Natural killer cell treated with Interleukin-12 subunit alpha and Interleukin-12 subunit beta and Interleukin-15 and Interleukin-18, amount 100 ng/mL, for 72 hours (primary cell): ENCODE measurements around the gene UROC1. TPM values are rescaled to one million over a fixed set of nuclear protein-coding genes. Genes with fewer than 3 reads are reported as not detected.

Experiments used
- ATAC-seq, 2 donors: fragments of 150-1000 bp; cut with Tn5 transposase in 1 of 2; sonication (Bioruptor Pico), chemical (Tn5 transposase) in 1 of 2; 2 replicates each; pipeline ENCODE4 v1.10.0; 2021
- DNase-seq: peaks from one replicate; pipeline ENCODE4 v3.0.0; 2022; ENCODE audit warnings: low spot score
- H3K27ac Mint-ChIP-seq, 2 donors: 1 replicate in 1 of 2; 2 replicates in 1 of 2; pipeline ENCODE4 v1.8.0; 2022; ENCODE audit warnings: mixed read lengths in 2 of 2, mild to moderate bottlenecking in 1 of 2, moderate library complexity in 1 of 2
- H3K27me3 Mint-ChIP-seq, 2 donors: 1 replicate in 1 of 2; 2 replicates in 1 of 2; pipeline ENCODE4 v1.8.0; 2022; ENCODE audit warnings: mixed read lengths in 2 of 2
- H3K36me3 Mint-ChIP-seq: one replicate; pipeline ENCODE4 v1.8.0; 2022; ENCODE audit warnings: mixed read lengths
- H3K4me1 Mint-ChIP-seq, 2 donors: 1 replicate in 1 of 2; 2 replicates in 1 of 2; pipeline ENCODE4 v1.8.0; 2022; ENCODE audit warnings: low read depth in 2 of 2, mixed read lengths in 2 of 2, mild to moderate bottlenecking in 1 of 2
- H3K4me3 Mint-ChIP-seq: one replicate; pipeline ENCODE4 v1.8.0; 2022; ENCODE audit warnings: mixed read lengths
- H3K9me3 Mint-ChIP-seq: 2 replicates; pipeline ENCODE4 v1.8.0; 2022; ENCODE audit warnings: mixed read lengths
- total RNA-seq, 2 donors: library from RNA; stranded (reverse); gene quantifications; one replicate each; pipeline ENCODE4 v1.2.3, GENCODE V29; 2022

Gene UROC1
- not detected for total RNA-seq

DNA sequence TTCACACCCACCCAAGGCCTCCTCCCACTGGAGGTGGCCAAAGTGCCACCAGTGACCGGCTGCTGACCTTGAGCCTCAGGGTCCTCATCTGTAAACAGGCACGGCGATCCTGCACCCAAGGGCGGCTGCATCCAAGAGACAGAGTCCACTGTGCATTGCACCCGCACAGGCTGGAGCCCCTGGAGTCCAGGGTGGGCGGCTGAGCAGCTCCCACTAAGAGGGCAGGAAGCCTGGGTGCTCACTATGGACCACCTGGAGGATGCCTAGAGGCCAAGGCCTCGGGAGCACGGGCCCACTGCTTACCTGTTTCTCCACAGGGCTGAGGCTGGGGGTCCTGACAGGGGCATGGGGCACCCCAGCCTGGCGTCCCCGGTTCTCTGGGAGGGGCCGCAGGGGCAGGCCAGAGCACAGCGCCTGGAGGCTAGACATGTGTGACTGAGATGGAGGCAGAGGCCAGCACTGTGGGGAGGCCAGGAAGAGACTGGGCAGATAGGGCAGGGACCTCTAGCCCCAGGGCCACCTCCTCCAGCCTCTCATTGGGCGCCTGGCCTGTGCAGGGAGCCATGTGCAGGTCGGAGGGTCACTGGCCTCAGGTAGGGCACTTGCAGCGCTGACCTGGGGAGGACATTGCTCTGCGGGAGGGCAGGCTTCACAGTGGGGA, at the start of gene UROC1:
Gene UROC1 (minus strand): TSS at position 483 of the 661 bp plus-strand sequence. CDS start 54 bp downstream, at position 429.
- DNase-seq (no peak), ATAC-seq (peak in 1 of 2 donors; percentile 3)
- Mint-ChIP-seq H3K9me3 (no peaks in the 10 kb centered on the region), H3K4me3 (no peak within 1 kb of the TSS), H3K27ac (no peak within 1 kb of the TSS), H3K4me1 (peaks cover 0 to 5% of the 10 kb centered on the region in 2 donors), H3K27me3 (peaks cover 6 to 12% of the 10 kb centered on the region in 2 donors), H3K36me3 (no peaks in the 10 kb centered on the region)

DNA sequence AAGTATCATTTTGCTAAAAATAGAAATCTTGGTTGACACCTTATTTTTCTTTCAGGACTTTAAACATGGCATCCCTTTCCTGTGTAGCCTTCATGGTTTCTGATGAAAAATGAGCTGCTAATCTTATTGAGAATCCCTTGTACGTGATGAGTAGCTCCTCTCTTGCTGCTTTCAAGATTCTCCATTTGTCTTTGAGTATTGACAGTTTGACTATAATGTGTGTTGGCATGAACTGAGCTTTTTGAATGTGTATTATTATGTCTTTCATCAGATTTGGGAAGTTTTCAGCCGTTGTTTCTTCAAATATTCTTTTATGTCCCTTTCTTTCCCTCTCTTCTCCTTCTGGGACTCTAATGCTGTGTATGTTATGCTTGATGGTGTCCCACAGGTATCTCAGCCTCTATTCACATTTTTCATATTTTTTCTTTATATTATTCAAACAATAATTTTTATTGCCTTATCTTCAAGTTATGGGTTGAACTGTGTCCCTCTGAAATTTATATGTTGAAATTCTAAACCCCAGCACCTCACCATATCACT, 45.2 kb upstream of the UROC1 start:
- Mint-ChIP-seq H3K4me3 (no peak overlapping the region), H3K27ac (no peak overlapping the region), H3K4me1 (no peaks in the 10 kb centered on the region), H3K9me3 (peaks cover 3% of the 10 kb centered on the region), H3K27me3 (peaks cover 15 to 41% of the 10 kb centered on the region in 2 donors), H3K36me3 (peaks cover 8% of the 10 kb centered on the region)
- DNase-seq: no peak
- no peak for ATAC-seq

DNA sequence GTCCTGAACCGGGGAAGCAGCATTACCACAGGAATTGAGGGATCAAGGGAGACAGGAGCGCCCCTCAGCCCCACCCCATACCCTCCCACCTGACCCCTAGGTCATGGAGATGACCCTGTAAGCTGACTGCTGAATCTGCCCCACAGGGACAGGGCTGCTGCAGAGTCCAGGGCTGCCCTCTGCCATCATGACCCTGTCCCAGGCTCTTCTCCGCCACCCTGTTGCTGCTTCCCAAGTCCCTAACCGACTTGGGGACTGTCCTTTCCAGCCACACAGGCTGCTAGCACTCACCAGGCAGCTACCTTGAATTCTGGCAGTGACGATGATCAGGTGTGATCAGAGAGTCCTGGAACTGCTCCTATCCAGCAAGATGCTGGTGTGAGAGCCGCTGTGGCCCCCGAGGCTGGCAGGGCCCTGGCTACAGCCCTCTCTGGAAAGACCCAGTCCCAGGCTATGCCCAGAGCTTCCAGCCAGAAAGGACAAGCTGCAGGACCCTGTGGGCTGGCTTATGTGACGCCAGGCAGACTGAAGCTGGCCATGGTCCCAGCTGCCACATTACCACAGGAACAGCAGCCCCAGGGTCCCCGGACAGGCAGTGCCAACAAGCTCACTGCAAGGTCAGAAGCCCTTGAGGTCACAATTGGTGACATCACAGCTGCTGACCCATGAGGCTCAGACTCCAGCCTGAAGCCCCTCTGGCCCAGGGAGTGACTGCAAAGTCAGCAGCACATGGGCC, 40.9 kb upstream of the UROC1 start, which contains the start of gene C3orf22:
Gene C3orf22 (minus strand): TSS at position 597 of the 736 bp plus-strand sequence. CDS start 5,542 bp downstream, outside the sequence.
- peak in 1 of 2 donors; percentile 17 for ATAC-seq
- H3K27ac Mint-ChIP-seq: no peak within 1 kb of the TSS
- peaks cover 3% of the 10 kb centered on the region for H3K9me3 Mint-ChIP-seq
- no peaks in the 10 kb centered on the region for H3K4me1 Mint-ChIP-seq
- H3K27me3 Mint-ChIP-seq: peaks cover 10 to 27% of the 10 kb centered on the region in 2 donors
- no peak within 1 kb of the TSS for H3K4me3 Mint-ChIP-seq
- peaks cover 8% of the 10 kb centered on the region for H3K36me3 Mint-ChIP-seq
- peak; percentile 35 for DNase-seq

DNA sequence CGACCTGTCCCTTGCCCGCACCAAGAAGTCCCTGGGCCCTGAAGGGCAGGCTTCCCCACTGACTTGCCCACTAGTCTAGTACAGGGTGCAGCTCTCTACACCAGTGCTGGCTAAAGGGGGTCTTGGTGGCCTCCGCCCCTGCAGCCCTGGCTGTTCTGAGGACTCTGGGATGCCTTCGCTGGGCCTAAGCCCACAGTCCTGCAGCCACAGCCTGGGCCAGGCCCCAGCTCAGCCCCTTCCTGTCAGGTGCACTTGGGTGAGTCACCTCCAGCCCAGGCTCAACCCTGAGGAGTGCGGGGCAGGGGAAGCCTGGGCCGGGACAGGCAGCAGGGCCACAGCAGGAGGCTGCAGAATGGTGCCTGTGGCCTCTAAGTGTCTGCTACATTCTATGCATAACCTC, 40.2 kb upstream of the UROC1 start:
- H3K9me3 Mint-ChIP-seq: peaks cover 3% of the 10 kb centered on the region
- peaks cover 9 to 22% of the 10 kb centered on the region in 2 donors for H3K27me3 Mint-ChIP-seq
- no peak overlapping the region for H3K27ac Mint-ChIP-seq
- H3K4me3 Mint-ChIP-seq: no peak overlapping the region
- ATAC-seq (peak; percentile 3 to 28), DNase-seq (no peak)
- H3K4me1 Mint-ChIP-seq: no peaks in the 10 kb centered on the region
- peaks cover 8% of the 10 kb centered on the region for H3K36me3 Mint-ChIP-seq

DNA sequence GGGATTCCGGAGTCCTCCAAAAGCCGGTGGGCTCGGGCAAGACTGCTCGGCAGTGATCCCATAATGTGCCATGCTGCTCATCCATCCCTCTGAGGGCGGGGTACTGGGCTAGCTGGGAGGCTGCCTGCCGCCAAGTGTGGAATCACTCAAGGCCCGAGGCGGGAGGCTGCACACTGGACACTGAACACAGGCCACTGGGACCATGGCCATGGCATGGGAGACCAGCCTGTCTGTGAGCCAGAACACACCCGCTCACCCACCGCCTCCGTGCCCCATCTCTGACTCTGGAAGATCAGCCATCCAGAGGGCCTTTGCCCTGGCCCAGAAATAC, 39.8 kb upstream of the UROC1 start:
- Mint-ChIP-seq H3K4me1 (no peaks in the 10 kb centered on the region), H3K4me3 (no peak overlapping the region), H3K36me3 (peaks cover 8% of the 10 kb centered on the region), H3K27me3 (peaks cover 8 to 19% of the 10 kb centered on the region in 2 donors), H3K9me3 (peaks cover 3% of the 10 kb centered on the region), H3K27ac (no peak overlapping the region)
- peak; percentile 8 to 29 for ATAC-seq
- peak; percentile 26 for DNase-seq

DNA sequence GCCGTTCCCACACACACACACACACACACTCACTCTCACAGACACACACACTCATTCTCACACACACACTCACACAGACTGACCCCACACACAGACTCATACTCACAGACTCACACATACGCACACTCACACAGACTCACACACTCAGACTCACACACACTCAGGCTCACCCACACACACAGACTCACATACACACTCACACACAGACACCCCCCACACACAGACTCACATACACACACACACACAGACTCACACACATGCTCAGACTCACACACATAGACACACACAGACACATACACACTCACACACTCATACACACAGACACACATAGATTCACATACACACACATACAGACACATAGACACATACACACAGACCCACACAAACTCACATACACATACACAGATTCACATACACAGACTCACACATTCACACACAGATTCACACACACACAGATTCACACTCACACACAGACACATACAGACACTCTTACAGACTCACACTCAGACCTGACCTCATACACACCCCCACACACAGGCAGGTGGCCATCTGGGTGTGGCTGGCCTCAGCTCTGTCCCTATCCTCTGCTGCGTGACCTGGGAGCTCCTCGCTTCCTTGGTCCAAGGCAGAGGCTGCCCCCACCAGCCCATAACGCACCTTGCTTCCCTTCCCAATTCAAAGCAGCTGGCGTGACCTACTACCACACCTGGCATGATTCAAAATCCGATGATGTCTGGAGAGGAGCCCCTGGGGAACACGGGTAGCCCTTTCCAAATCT, 39.3 kb upstream of the UROC1 start:
- ATAC-seq (peak in 1 of 2 donors; percentile 20), DNase-seq (no peak)
- Mint-ChIP-seq H3K4me1 (no peaks in the 10 kb centered on the region), H3K36me3 (peaks cover 4% of the 10 kb centered on the region), H3K27ac (no peak overlapping the region), H3K9me3 (peaks cover 3% of the 10 kb centered on the region), H3K27me3 (peaks cover 8 to 13% of the 10 kb centered on the region in 2 donors), H3K4me3 (no peak overlapping the region)

DNA sequence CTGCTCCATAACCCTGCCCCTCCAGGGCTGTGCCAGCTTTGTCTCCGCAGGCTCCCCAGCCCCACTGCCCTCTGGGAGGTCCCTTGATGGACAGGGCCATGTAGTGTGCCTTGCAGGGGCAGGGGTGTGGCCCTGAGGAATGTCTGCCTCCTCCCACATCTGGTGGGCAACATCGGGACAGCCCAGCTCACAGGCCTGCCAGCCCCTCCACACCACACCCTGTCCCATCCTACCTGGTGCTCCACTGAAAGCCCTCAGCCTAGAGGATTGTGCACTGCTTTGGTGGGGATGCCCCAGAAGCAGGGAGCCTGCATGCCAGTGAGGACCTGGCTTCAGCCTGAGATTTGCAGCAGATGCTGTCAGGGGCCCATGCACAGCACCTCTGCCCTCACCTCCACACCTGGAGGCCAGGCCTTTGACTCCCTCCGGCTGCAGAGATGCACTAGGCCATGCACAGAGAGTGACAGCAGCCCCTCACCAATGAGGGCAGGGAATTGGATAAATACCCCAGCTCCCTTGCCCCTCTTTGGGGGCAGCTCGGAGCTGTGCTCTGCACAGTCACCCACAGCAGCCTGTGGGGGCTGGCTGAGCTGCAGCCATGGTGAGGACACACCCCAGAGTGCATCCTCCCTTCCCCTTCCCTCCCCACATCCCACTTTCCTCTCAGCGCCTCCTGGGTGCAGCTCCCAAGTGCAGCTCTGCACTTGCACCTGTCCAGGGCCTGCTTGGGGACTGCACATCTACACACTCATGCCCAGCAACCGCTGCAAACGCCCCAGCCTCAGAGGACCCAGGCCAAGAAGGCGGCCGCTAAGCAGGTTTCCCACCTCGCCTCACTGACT, 38.4 kb upstream of the UROC1 start:
- peak; percentile 50 for DNase-seq
- Mint-ChIP-seq H3K36me3 (no peaks in the 10 kb centered on the region), H3K9me3 (no peaks in the 10 kb centered on the region)

DNA sequence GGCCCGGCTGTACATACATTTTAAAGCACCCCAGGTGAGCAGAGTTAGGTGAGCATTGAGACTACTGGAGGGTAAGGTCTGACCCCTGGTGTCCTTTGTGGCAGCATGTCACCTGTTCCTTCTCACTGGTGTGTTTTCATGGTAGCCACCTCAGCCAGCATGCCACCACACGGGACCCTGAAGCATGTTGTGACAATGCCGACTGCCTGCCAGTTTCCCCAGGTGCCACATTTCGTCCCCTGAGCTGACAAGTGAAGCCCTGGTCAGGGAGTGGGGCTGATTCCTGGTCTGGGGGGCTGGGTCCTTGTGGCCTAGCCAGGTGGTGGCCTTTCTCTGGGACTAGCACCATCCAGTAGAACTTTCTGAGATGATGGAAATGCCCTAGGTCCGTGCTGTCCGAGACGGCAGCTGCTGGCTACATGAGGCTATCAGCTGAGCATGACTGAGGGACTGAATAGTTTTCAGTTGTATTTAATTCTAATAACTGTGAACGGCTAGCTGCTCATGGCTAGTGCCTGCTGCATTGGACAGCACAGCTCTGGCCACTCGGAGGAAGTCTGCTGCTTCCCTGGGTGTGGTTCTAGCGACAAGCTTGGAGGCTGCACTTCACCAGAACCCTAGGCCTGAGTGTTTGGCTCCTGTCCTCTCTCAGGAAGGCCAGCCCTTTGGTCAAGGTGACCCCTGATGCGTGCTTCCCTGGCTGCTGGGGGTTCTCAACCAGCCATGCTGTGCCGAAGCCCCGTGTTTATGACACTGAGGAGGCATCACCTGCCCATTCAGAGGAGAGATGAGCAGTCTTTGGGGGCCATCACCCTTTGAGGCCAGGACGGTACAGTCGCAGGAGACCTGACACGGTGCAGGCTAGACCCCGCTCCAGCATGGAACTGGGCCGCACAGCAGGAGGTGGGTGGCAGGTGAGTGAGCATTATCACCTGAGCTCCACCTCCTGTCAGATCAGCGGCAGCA, 37.3 kb upstream of the UROC1 start:
- ATAC-seq: no peak

More for the DNA sequence above, 38.4 kb upstream of the UROC1 start:
- Mint-ChIP-seq H3K4me3 (no peak overlapping the region), H3K4me1 (no peaks in the 10 kb centered on the region), H3K27ac (no peak overlapping the region), H3K27me3 (peaks cover 6 to 8% of the 10 kb centered on the region in 2 donors)
- ATAC-seq: no peak

DNA sequence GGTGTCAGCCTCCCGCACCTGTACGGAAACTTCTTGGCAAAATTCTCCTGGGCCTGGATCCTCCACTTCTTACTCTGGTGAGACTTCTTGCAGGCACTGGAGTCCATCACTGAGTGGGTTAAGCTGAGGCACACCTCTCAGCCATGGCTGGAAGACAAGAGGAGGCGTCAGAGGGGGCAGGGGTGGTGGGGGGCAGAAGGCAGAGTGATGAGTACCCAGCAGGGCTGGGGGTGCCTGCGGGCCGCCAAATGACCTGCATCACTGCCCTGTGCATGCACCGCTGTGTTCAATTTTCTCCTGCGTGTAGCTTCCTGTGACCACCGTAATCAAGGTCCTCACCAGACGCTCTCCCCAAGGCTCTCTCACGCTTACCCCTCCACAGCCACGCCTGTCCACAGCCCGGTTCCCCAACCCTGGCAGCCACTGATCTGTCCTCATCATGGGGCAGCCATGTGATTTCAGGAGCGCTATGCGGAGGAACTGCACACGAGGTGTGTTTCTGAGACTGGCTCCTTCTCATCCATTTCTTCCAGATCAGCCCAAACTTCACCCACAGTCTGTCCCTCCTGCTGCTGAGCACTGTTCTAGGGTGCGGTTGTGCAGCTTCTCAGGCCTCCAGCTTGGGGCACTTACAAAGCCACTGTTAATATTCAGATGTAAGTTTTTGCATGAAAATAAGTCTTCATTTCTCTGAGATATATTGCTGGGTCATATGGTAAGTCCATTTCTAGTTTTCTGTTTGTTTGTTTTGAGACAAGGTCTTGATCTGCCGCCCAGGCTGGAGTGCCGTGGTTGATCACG, 35.9 kb upstream of the UROC1 start:
- DNase-seq (peak; percentile 55), ATAC-seq (no peak)
- H3K4me1 Mint-ChIP-seq: no peaks in the 10 kb centered on the region
- peaks cover 10% of the 10 kb centered on the region in 2 donors for H3K27me3 Mint-ChIP-seq
- no peak overlapping the region for H3K4me3 Mint-ChIP-seq
- H3K27ac Mint-ChIP-seq: no peak overlapping the region
- no peaks in the 10 kb centered on the region for H3K9me3 Mint-ChIP-seq
- no peaks in the 10 kb centered on the region for H3K36me3 Mint-ChIP-seq

More for the DNA sequence above, 37.3 kb upstream of the UROC1 start:
- DNase-seq: no peak
- Mint-ChIP-seq H3K27ac (no peak overlapping the region), H3K9me3 (no peaks in the 10 kb centered on the region), H3K4me1 (no peaks in the 10 kb centered on the region), H3K36me3 (no peaks in the 10 kb centered on the region), H3K27me3 (peaks cover 0 to 5% of the 10 kb centered on the region in 2 donors), H3K4me3 (no peak overlapping the region)

DNA sequence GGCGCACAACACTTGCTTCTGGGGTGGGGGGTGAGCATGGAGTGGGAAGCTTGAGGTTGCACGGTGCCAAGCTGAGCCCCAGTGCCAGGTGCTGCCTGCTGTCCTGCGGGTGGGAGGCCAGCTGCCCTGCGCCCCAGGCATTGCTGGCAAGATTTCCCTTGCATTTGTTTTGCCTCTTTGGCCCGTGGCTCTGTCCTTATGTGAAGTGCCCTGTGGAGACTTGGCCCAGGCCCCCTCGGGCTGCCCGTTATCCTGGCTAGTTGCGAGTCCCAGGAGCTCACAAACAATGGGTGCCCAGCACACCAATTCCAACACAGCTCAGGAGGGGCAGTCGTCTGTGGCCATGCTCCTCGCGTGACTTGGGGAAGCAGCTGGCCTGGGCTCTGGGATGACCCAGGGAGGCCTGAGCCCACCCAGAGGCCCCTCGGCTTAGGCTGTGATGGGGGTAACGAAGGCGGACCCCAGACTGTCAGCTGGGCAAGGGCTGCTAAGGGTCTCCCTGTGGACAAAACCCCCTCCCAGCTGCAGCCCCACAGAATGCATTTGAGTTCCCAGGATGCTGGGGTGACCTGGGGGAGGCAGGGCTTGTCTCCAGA, 35.2 kb upstream of the UROC1 start:
- H3K27me3 Mint-ChIP-seq: peaks cover 10% of the 10 kb centered on the region in 2 donors
- no peak overlapping the region for H3K27ac Mint-ChIP-seq
- ATAC-seq: no peak
- peak; percentile 47 for DNase-seq
- H3K36me3 Mint-ChIP-seq: no peaks in the 10 kb centered on the region
- no peaks in the 10 kb centered on the region for H3K9me3 Mint-ChIP-seq
- no peak overlapping the region for H3K4me3 Mint-ChIP-seq
- H3K4me1 Mint-ChIP-seq: no peaks in the 10 kb centered on the region
